Lower lobe of right lung (tissue), 2 donors: ENCODE data around the gene CDKN1A. TPM values are rescaled to one million over a fixed set of nuclear protein-coding genes. Genes with fewer than 3 reads are reported as not detected.

Experiments used
- ATAC-seq, 2 donors: fragments of 200-7000 bp; cut with Tn5 transposase; one replicate each; pipeline ENCODE4 v1.9.1; 2020 to 2022; ENCODE audit warnings: mild to moderate bottlenecking in 2 of 2, moderate library complexity in 2 of 2
- DNase-seq: peaks from one replicate; pipeline ENCODE4 v3.0.0-alpha.2; 2020
- H3K27ac ChIP-seq: fragments of 200-600 bp; one replicate; pipeline ENCODE4 v1.8.0; 2022
- H3K27me3 ChIP-seq: fragments of 200-600 bp; one replicate; pipeline ENCODE4 v1.8.0; 2022; ENCODE audit warnings: low read depth
- H3K36me3 ChIP-seq: fragments of 200-600 bp; one replicate; pipeline ENCODE4 v1.8.0; 2022; ENCODE audit warnings: mild to moderate bottlenecking
- H3K4me1 ChIP-seq: fragments of 200-600 bp; one replicate; pipeline ENCODE4 v1.8.0; 2022
- H3K4me3 ChIP-seq: fragments of 200-600 bp; one replicate; pipeline ENCODE4 v1.8.0; 2022; ENCODE audit warnings: mild to moderate bottlenecking
- H3K9me3 ChIP-seq: fragments of 200-600 bp; one replicate; pipeline ENCODE4 v1.8.0; 2022
- intact Hi-C: fragments of 100-400 bp; cut with DNase I; formaldehyde crosslinking; loops from one replicate; pipeline ENCODE4 v1.11.0; 2022
- total RNA-seq: library from RNA; stranded (reverse); fragmentation: NEBNext Ultra II Directional; extraction: Animal tissue kit (Norgen Biotek cat#: 25700); gene quantifications from one replicate; pipeline ENCODE4 v1.2.1, GENCODE V29; 2021
- TF ChIP-seq, protein P1 (sequence below): fragments of 200-600 bp; IDR thresholded peaks from one replicate; pipeline ENCODE4 v1.8.0; 2022; ENCODE audit warnings: antibody characterized with exemption, mild to moderate bottlenecking
- donor health status: DM: no; HTN: yes; CAD: no; lungs with severe emphysema.

CDKN1A gene
- total RNA-seq, 1 donor from 2014 or later = 71.0 TPM

DNA sequence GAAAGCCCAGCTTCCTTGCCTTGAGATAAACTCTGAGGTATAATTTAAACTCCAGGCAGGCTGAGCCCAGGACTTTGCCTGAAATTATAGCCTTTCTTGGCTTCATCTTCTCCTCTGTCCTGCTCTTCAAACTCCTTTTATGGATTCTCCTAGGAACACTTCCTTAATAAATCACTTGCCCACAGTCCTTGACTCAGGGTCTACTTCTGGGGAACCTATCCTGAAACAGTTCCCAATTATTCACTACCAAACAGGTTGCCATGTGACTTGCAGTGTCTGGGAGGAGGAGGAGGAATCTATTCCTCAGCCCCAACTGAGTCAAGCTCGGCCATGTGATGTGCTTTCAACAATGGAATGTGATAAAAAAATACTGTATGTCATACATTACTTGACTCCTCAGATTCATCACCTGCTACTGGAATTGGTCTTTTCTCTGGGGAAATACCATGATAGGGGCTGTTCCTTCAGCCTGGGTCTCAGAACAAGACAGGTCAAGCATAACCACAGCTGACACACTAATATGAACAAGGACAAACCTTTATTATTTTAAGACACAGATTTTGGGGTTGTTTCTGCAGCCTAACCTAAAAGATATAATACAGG lies 20.5 kb upstream of the CDKN1A start:
- H3K4me3 ChIP-seq = no peak overlapping the region
- no peaks in the 10 kb centered on the region for H3K36me3 ChIP-seq
- peaks cover 4% of the 10 kb centered on the region for H3K27me3 ChIP-seq
- no peaks in the 10 kb centered on the region for H3K9me3 ChIP-seq
- intact Hi-C loops = no loop called here
- TF ChIP-seq, protein P1, sequence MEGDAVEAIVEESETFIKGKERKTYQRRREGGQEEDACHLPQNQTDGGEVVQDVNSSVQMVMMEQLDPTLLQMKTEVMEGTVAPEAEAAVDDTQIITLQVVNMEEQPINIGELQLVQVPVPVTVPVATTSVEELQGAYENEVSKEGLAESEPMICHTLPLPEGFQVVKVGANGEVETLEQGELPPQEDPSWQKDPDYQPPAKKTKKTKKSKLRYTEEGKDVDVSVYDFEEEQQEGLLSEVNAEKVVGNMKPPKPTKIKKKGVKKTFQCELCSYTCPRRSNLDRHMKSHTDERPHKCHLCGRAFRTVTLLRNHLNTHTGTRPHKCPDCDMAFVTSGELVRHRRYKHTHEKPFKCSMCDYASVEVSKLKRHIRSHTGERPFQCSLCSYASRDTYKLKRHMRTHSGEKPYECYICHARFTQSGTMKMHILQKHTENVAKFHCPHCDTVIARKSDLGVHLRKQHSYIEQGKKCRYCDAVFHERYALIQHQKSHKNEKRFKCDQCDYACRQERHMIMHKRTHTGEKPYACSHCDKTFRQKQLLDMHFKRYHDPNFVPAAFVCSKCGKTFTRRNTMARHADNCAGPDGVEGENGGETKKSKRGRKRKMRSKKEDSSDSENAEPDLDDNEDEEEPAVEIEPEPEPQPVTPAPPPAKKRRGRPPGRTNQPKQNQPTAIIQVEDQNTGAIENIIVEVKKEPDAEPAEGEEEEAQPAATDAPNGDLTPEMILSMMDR = no peak
- H3K27ac ChIP-seq = no peak overlapping the region
- DNase-seq (no peak), ATAC-seq (no peak)
- peaks cover 12% of the 10 kb centered on the region for H3K4me1 ChIP-seq

DNA sequence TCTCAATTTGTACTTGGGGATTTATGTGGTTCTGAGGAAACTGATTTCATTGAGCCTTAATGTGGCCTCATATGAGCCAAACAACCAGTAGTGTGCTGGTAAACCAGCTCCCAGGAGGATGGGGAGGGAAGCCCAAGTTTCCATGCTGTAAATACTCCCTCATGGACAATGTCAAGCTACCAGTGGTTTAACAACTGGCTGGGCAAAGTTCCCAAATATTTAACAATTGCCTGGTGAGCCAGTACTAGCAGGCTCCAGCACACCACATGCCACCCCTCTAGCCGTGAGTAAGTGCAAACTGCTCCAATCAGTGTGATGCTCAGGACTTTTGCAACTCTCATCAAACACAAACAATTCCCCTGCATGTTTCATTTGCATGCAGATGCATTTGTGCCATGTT lies 19.2 kb upstream of the CDKN1A start:
- H3K36me3 ChIP-seq = no peaks in the 10 kb centered on the region
- TF ChIP-seq, protein P1 = no peak
- intact Hi-C loops = no loop called here
- H3K27ac ChIP-seq = no peak overlapping the region
- no peak for ATAC-seq
- H3K9me3 ChIP-seq = no peaks in the 10 kb centered on the region
- H3K4me3 ChIP-seq = no peak overlapping the region
- no peak for DNase-seq
- peaks cover 4% of the 10 kb centered on the region for H3K27me3 ChIP-seq
- H3K4me1 ChIP-seq = peaks cover 12% of the 10 kb centered on the region

DNA sequence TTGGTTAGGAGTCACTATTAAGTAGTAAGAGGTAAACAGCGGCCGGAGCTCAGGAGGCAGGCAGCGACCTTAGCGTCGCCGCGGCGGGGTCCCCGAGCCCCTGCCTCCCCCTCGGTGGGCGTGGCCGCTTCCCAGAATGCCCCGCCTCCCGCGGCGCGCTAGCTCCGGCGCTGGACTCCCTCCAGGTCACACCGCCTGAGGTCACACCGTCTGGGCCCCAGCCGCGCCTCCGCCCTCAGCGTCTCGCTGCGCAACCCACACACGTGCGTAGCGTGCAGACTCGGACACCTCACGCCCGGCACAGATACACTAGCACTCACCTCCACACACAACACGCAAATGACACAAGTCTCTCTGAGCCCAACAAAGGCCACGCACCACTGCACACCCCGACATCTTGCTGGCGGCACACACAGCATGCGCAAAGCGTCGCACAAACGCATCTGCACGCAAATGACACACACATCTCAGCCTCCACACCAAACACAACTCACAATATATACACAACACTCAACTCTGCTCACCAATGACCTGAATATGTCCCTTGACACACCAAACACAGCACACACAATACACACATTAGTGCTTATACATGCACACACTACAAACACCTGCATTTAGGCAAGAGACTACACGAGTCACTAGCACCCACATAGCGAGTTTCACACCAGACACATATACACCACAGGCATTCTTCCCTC lies 17.6 kb upstream of the CDKN1A start:
- peak; percentile 79 for DNase-seq
- TF ChIP-seq, protein P1 = no peak
- Histone ChIP-seq H3K27ac (no peak overlapping the region), H3K27me3 (peaks cover 4% of the 10 kb centered on the region), H3K9me3 (no peaks in the 10 kb centered on the region), H3K4me3 (peak overlapping the region; percentile 25), H3K36me3 (no peaks in the 10 kb centered on the region), H3K4me1 (peaks cover 12% of the 10 kb centered on the region)
- peak; percentile 90 to 91 for ATAC-seq
- intact Hi-C loops = no loop called here

DNA sequence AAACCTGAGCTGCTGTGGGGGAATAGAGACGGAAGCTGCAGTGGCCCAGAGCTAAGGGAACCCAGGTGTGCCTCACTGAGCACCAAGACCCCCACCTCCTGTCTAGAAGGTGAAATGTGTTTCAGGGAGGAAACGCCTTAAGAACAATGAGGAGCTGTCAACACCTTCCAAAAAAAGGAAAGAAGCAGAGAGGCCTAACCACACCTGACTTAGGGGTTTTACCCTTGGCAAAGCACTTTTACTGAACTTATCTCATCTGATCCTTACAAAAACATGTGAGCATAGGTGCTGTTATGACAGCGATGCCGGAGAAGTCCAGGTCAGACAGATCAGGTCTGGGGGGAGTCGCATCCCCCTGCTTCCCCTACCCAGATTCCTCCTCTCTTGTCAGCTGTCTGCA lies 16.1 kb upstream of the CDKN1A start:
- no peak overlapping the region for H3K4me3 ChIP-seq
- H3K36me3 ChIP-seq = no peaks in the 10 kb centered on the region
- peaks cover 4% of the 10 kb centered on the region for H3K27me3 ChIP-seq
- intact Hi-C loops = no loop called here
- H3K9me3 ChIP-seq = no peaks in the 10 kb centered on the region
- TF ChIP-seq, protein P1 = no peak
- no peak overlapping the region for H3K27ac ChIP-seq
- DNase-seq = no peak
- no peak for ATAC-seq
- H3K4me1 ChIP-seq = peaks cover 25% of the 10 kb centered on the region

DNA sequence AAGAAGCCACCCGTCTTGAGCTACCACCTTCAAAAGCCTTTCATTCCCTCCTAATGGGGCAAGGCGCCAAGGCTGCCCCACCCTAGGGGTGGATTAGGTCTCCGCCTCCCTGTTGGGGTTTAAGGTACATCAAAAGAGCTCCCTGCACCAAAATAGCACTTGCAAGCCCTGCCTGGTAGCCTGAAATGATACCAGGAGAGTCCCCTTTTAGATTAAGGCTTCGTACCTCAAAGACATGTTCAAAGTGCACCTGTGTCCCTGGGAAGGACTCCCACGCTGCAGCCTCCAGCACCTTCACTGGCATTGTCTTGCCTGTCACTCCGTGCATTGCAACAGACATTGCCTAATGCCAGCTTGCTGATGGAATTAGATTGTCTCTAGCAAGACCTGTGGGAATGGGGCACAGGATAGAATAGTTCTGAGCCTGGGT lies 15.7 kb upstream of the CDKN1A start:
- ATAC-seq (no peak), DNase-seq (no peak)
- Histone ChIP-seq H3K36me3 (no peaks in the 10 kb centered on the region), H3K27ac (no peak overlapping the region), H3K4me3 (no peak overlapping the region), H3K9me3 (no peaks in the 10 kb centered on the region), H3K27me3 (peaks cover 4% of the 10 kb centered on the region), H3K4me1 (peaks cover 30% of the 10 kb centered on the region)
- TF ChIP-seq, protein P1 = no peak
- intact Hi-C loops = no loop called here
